ENCODE results near the gene ECHS1.

The ECHS1 gene

DNA sequence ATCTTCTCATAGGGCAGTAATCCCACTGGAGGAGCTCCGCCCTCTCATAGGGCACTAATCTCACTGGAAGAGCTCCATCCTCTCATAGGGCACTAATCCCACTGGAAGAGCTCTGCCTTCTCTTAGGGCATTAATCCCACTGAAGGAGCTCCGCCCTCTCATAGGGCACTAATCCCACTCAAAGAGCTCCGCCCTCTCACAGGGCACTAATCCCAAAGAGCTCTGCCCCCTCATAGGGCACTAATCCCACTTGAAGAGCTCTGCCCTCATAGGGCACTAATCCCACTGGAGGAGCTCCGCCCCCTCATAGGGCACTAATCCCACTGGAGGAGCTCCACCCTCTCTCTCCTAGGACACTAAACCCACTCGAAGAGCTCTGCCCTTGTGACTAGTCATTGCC lies 11.9 kb downstream of the ECHS1 start:
- TF ChIP-seq, protein P1, sequence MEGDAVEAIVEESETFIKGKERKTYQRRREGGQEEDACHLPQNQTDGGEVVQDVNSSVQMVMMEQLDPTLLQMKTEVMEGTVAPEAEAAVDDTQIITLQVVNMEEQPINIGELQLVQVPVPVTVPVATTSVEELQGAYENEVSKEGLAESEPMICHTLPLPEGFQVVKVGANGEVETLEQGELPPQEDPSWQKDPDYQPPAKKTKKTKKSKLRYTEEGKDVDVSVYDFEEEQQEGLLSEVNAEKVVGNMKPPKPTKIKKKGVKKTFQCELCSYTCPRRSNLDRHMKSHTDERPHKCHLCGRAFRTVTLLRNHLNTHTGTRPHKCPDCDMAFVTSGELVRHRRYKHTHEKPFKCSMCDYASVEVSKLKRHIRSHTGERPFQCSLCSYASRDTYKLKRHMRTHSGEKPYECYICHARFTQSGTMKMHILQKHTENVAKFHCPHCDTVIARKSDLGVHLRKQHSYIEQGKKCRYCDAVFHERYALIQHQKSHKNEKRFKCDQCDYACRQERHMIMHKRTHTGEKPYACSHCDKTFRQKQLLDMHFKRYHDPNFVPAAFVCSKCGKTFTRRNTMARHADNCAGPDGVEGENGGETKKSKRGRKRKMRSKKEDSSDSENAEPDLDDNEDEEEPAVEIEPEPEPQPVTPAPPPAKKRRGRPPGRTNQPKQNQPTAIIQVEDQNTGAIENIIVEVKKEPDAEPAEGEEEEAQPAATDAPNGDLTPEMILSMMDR (IDR thresholded peaks at IDR 0.05; ENCODE audit: low read depth, low read length, missing control alignments): no peak
- H3K4me3 ChIP-seq (ENCODE audit: low read depth, low read length): no peak overlapping the region

DNA sequence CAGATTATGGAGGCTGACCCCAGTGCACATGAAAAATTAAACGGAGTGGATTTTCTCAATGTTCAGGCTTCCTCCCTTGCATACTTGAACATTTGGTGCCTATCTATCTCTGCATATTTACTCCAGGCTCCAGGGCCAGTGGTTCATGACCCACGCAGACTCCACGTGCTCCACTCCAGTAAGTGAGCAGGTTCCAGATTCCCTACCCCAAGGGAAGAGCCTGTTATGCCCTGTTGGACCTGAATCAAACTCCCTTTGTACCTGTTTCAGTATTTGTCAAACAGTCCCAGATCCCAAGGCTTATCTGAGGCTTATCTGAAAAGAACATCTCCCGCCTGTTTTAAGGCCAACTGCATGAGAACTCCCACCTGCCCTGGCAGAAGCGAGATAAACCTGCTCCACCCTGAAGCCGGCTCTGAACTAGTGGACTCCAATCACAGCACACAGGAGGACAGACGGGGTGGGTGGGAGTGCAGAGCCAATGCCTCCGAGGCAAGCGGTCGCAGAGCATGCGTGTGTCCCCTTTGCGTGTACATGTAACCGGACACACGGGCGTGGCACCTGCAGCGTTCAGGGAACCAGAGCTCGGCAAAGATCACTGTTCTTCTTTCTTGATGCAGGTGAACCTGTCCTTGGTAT lies 13.1 kb downstream of the ECHS1 start:
- H3K4me3 ChIP-seq (ENCODE audit: low read depth, low read length): no peak overlapping the region
- no peak for DNase-seq (ENCODE audit: low read depth)
- TF ChIP-seq, protein P1 (IDR thresholded peaks at IDR 0.05; ENCODE audit: low read depth, low read length, missing control alignments): no peak

More for the DNA sequence above, 11.9 kb downstream of the ECHS1 start:
- no peak for DNase-seq (ENCODE audit: low read depth)

DNA sequence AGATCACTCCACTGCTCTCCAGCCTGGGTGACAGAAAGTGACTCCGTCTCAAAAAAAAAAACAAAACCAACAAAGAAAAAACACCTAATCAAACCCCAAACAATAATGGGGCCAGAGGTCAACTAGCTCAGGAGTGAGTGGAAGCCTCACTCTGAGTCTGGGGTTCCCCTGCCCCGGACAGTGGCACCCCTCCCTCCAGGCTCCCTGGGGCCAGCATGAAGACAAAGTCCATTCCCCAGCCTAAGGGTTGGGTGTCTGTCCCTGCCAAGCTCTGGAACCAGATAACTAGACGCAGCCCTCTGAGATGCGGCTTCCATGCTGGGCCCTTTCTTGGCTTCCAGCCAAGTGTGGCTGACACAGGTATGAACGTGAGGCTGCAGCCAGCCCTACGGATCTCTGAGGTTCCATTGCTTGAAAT lies 13.6 kb downstream of the ECHS1 start:
- TF ChIP-seq, protein P1 (IDR thresholded peaks at IDR 0.05; ENCODE audit: low read depth, low read length, missing control alignments): no peak
- DNase-seq (ENCODE audit: low read depth): no peak
- no peak overlapping the region for H3K4me3 ChIP-seq (ENCODE audit: low read depth, low read length)

DNA sequence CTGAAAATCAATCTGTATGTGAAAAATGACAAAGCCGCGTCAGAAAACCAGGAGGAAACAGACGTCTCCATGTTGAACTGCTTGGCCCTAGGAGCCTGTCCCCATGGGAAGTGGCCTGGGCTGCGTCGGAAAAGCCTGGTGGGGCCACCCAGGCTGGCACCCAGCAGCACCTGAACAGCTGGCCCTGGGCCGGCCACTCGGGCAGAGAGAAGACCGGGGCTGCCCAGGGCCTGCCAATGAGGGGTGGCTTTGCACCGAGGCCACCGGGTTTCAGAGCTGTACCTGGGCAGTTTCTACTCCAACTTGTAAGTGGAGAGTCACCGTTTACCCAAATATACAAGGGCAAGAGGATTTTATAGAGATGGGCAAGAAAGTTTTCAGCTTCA lies 14.2 kb downstream of the ECHS1 start:
- no peak for DNase-seq (ENCODE audit: low read depth)
- TF ChIP-seq, protein P1 (IDR thresholded peaks at IDR 0.05; ENCODE audit: low read depth, low read length, missing control alignments): no peak
- no peak overlapping the region for H3K4me3 ChIP-seq (ENCODE audit: low read depth, low read length)

DNA sequence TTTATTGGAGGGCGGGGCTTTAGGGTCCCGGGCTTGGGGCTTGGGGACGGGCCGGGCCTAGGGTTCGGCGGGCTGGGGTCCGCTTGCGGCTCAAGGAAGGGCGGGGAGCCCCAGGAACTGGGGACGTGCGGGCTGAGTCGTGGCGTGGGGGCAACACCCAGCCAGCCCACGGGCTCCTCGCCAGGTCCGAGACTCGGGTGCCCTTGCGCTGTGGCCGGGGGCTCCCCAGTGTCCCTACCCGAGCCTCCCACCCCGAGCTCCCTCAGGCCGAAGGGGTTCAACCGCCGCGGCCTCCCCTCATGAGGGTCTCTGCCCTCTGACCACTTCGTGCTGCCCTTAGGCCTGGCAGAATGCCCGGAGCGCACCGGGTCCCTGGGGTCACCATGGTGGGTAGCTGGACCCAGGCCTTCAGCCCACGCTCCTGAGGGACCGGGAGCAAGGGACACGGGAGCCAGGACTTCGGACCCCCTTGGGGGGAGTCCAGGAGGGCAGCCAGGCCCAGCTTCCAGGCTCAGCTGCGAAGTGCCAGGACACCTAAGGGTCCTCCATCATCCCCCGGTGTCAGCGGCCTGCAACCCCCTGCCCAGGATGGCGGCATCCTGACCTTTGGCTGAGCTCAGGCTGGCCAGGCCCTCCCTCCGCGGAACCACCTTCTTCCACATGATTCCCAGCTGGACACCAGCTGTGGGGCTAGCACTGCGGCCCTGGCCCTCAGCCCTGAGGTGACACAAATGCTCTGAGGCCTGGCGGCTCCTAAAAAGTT lies 14.8 kb downstream of the ECHS1 start:
- no peak overlapping the region for H3K4me3 ChIP-seq (ENCODE audit: low read depth, low read length)
- TF ChIP-seq, protein P1 (IDR thresholded peaks at IDR 0.05; ENCODE audit: low read depth, low read length, missing control alignments): no peak
- DNase-seq (ENCODE audit: low read depth): no peak

DNA sequence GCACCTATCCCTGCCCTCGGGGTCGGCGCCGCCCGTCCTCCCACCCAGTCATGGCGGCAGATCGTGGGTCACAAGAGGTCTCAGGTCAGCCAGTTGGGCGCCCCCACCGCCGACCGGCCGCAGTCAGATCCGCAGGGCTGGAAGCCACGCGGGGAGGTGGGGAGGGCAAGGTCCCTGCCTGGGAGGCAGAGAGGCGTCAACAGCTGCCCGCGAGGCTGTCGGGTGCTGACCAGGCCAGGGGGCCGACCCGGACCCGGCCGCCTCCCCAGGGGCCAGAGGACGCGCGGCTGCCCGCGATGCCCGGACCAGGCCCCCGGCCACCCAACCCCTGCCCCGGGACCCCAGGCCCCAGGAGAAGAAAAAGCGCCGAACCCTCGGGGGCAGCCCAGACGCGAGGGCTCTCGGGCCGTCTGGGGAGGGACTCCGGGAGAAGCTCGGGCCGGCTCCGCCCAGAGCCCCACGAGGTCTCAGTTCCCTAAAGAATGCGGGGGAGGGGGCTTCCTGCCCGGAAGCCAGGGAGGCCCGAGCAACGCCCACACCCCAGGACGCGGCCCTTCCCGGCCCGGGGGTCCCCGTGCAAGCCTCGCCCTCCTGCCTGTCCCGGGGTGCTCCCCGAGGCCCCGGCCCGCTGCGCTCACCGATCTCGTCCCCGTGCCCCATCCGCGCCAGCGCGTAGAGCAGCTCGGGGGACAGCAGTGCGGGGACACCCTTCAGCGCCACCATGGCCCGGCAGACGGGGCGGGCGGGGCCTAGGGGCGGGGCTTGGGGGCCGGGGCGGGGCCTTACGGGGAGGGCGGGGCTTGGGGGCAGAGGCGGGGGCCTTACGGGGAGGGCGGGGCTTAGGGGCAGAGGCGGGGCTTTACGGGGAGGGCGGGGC lies 15.6 kb downstream of the ECHS1 start, which contains the start of gene FUOM:
Gene FUOM (minus strand): TSS at position 735 of the 877 bp plus-strand sequence. CDS start 12 bp downstream, at position 723.
- DNase-seq (ENCODE audit: low read depth): no peak
- H3K4me3 ChIP-seq (ENCODE audit: low read depth, low read length): peak within 1 kb of the TSS; percentile 75
- TF ChIP-seq, protein P1 (IDR thresholded peaks at IDR 0.05; ENCODE audit: low read depth, low read length, missing control alignments): no peak
